Measurements from ENCODE around the gene TAF5. TPM values are rescaled to one million over a fixed set of nuclear protein-coding genes. Genes with fewer than 3 reads are reported as not detected.
A peak's percentile ranks its signal among the peaks of the same experiment; 100 is the strongest.

TAF5 gene
- total and polyA plus RNA-seq, 10 of the 15 experiments (the other 5 are each of a cell fraction or from before 2014, with no cell fraction given) = 3.7 to 9.2 (median 7.3) TPM

DNA sequence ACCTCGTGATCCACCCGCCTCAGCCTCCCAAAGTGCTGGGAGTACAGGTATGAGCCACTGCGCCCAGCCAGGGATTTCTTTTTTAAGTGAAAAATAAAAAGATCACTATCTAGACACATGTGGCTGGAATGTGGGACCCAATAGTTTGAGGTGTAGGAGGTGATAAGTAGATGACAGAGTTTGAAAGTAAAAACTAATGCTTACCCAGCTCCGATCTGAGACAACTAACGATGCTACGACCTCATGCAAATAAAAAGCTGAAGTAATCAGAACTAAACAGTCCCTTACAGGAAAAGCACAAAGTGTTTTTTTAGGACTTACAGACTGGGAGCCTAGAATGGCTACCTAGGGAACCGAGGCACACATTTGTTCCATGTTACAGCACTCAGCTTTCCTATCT, 39.9 kb upstream of the TAF5 start (continued):
- TF ChIP-seq SMC3 (IDR thresholded peaks at IDR 0.05; ENCODE audit: borderline replicate concordance, low read length) (no peak), PAX5 (IDR thresholded peaks at IDR 0.05; ENCODE audit: borderline replicate concordance, low read depth, low read length) (no peak), SMAD1 (IDR thresholded peaks at IDR 0.05; ENCODE audit: low read depth, partially characterized antibody) (no peak)

DNA sequence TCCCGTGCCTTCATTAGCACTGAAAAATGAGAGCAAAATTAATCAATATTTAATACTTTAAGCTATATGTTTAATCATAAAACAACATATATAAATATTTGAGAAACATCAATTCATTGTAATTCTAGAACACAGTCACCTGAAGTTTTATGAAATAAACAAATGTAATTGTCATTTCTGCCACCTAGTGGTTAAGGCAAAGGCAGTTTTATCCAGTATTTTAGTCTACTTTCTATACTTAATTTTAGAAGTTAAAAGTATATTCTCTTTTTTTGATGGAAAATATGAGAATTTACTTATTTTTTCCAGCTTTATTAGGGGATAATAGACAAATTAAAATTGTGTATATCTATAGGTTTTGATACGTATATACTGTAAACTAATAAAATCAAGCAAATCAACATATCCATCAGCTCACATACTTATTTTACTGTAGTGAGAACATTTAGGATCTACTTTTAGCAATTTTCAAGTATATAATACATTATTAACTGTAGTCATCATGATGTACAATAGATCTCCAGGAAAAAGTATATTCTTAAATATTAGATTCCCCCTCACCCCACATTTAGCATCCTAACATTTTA, 33.7 kb upstream of the TAF5 start:
- ChIA-PET RAD21 (ENCODE audit: unreplicated experiment) (interaction anchor here (0.9 to 1.7 kb wide), 6 partner anchors 62 to 498 kb away, joined by 3 to 5 read pairs (median 4); partner anchors contain the start of genes ATP5MK, CNNM2 and PDCD11), POLR2A (interaction anchor here (0.5 to 0.6 kb wide), 2 partner anchors 9 to 145 kb away, joined by 3 to 5 read pairs; no protein-coding TSS in a partner anchor), SMC1A (ENCODE audit: uncharacterized antibody, unreplicated experiment) (interaction anchor here (0.7 to 2.3 kb wide), 22 partner anchors 8 to 421 kb away, joined by 3 to 10 read pairs (median 4); no protein-coding TSS in a partner anchor), CTCF (interaction anchor here (0.5 to 2.5 kb wide), 49 partner anchors 9 to 614 kb away, joined by 3 to 14 read pairs (median 4); partner anchors contain the start of genes CNNM2 and TAF5)
- in situ Hi-C loops (cut with MboI) = no loop called here
- Histone ChIP-seq H4K20me1 (ENCODE audit: control insufficient read depth, insufficient read depth) (no peaks in the 10 kb centered on the region), H3K36me3 (ENCODE audit: control insufficient read depth in 2 of 2, insufficient read depth in 2 of 2, low read length in 1 of 2) (peaks cover 4 to 6% of the 10 kb centered on the region in 2 experiments), H3K9ac (ENCODE audit: control insufficient read depth, insufficient read depth, low read length) (no peak overlapping the region), H3K27me3 (replicated peaks in 1 of 2; ENCODE audit: control insufficient read depth in 2 of 2, insufficient read depth in 2 of 2, low read length in 1 of 2) (no peaks in the 10 kb centered on the region), H3K4me2 (ENCODE audit: control insufficient read depth, insufficient read depth) (no peak overlapping the region), H3K4me1 (ENCODE audit: control insufficient read depth, insufficient read depth, low read length) (no peaks in the 10 kb centered on the region), H3K27ac (ENCODE audit: control insufficient read depth, insufficient read depth) (no peak overlapping the region), H3K4me3 (no peak overlapping the region), H3K9me3 (replicated peaks; ENCODE audit: control insufficient read depth, insufficient read depth, low read length) (no peaks in the 10 kb centered on the region), H3K79me2 (ENCODE audit: control insufficient read depth, insufficient read depth, low read length) (no peaks in the 10 kb centered on the region), H2AFZ (ENCODE audit: control insufficient read depth, low read depth, low read length) (no peak overlapping the region)
- ATAC-seq (0 out of 3 replicates have a peak, but pooled peaks have one; percentile 38), FAIRE-seq (no peak), DNase-seq (ENCODE audit: low read depth, low spot score) (no peak)
- no TSS peak for BruUV-seq (replicated peaks)
- 100% methylated on average over 2 of the region's 2 CpGs for WGBS (ENCODE audit: insufficient coverage, insufficient replicate concordance, low lambda C conversion rate, missing lambda C conversion rate)
- intact Hi-C loops (cut with micrococcal nuclease; ENCODE audit: unreplicated experiment) = loop anchor here (1.0 to 5.0 kb wide), 2 partner anchors 417 to 497 kb away; partner anchors contain the start of gene CYP17A1
- TF ChIP-seq MTA2 (IDR thresholded peaks at IDR 0.05; ENCODE audit: low read depth) = no peak
- peak; percentile 42 for TF ChIP-seq SMC3 (IDR thresholded peaks at IDR 0.05; ENCODE audit: borderline replicate concordance, low read length)
- TF ChIP-seq, protein P1, sequence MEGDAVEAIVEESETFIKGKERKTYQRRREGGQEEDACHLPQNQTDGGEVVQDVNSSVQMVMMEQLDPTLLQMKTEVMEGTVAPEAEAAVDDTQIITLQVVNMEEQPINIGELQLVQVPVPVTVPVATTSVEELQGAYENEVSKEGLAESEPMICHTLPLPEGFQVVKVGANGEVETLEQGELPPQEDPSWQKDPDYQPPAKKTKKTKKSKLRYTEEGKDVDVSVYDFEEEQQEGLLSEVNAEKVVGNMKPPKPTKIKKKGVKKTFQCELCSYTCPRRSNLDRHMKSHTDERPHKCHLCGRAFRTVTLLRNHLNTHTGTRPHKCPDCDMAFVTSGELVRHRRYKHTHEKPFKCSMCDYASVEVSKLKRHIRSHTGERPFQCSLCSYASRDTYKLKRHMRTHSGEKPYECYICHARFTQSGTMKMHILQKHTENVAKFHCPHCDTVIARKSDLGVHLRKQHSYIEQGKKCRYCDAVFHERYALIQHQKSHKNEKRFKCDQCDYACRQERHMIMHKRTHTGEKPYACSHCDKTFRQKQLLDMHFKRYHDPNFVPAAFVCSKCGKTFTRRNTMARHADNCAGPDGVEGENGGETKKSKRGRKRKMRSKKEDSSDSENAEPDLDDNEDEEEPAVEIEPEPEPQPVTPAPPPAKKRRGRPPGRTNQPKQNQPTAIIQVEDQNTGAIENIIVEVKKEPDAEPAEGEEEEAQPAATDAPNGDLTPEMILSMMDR (IDR thresholded peaks at IDR 0.05 in 2 of 3, conservative IDR thresholded peaks at IDR 0.05 in 1 of 3; ENCODE audit: control insufficient read depth in 2 of 3, extremely low read depth in 1 of 3, insufficient read depth in 1 of 3, low read depth in 3 of 3, low read length in 3 of 3) = peak in 2 of 3 experiments; percentile 43 to 60; a peak in 4 of 6 replicates
- no peak for TF ChIP-seq CBX5 (IDR thresholded peaks at IDR 0.05; ENCODE audit: low read depth)
- peak; percentile 27; the same call in 1 of the 2 replicates for TF ChIP-seq RAD21 (IDR thresholded peaks at IDR 0.05; ENCODE audit: insufficient read depth, low read depth, low read length)
- TF ChIP-seq, protein P2, sequence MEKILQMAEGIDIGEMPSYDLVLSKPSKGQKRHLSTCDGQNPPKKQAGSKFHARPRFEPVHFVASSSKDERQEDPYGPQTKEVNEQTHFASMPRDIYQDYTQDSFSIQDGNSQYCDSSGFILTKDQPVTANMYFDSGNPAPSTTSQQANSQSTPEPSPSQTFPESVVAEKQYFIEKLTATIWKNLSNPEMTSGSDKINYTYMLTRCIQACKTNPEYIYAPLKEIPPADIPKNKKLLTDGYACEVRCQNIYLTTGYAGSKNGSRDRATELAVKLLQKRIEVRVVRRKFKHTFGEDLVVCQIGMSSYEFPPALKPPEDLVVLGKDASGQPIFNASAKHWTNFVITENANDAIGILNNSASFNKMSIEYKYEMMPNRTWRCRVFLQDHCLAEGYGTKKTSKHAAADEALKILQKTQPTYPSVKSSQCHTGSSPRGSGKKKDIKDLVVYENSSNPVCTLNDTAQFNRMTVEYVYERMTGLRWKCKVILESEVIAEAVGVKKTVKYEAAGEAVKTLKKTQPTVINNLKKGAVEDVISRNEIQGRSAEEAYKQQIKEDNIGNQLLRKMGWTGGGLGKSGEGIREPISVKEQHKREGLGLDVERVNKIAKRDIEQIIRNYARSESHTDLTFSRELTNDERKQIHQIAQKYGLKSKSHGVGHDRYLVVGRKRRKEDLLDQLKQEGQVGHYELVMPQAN (conservative IDR thresholded peaks at IDR 0.05) = no peak
- TF ChIP-seq CBX3 (IDR thresholded peaks at IDR 0.05; ENCODE audit: borderline replicate concordance, low read depth) = no peak
